ENCODE measurements around the gene NPPA. TPM values are rescaled to one million over a fixed set of nuclear protein-coding genes. Genes with fewer than 3 reads are reported as not detected.

NPPA gene
- total and polyA plus RNA-seq, 8 donors, result 0.51 to 2.7 (median 1.2) TPM

- no peaks in the 10 kb centered on the region for H3K9me3 ChIP-seq
- intact Hi-C loops (cut with DNase I), result no loop called here
- H3K27ac ChIP-seq, result no peak overlapping the region
- H3K36me3 ChIP-seq, result no peaks in the 10 kb centered on the region
- no peaks in the 10 kb centered on the region for H3K4me1 ChIP-seq
- ATAC-seq (peak; percentile 95), DNase-seq (peak in 3 of 4 donors; percentile 55 to 81 (median 65))
- peaks cover 28 to 90% of the 10 kb centered on the region in 2 donors for H3K27me3 ChIP-seq
- H3K4me3 ChIP-seq, result no peak overlapping the region
- peak; percentile 11 for TF ChIP-seq CTCF (IDR thresholded peaks at IDR 0.05)
These were observed 11.6 kb upstream of the NPPA start for GRCh38 chr1:11858968-11859871.

- H3K9me3 ChIP-seq, result no peaks in the 10 kb centered on the region
- no peaks in the 10 kb centered on the region for H3K36me3 ChIP-seq
- H3K4me3 ChIP-seq, result no peak within 1 kb of the TSS
- H3K27me3 ChIP-seq, result peaks cover 28 to 96% of the 10 kb centered on the region in 2 donors
- no peaks in the 10 kb centered on the region for H3K4me1 ChIP-seq
- ATAC-seq (no peak), DNase-seq (no peak)
- H3K27ac ChIP-seq, result no peak within 1 kb of the TSS
- TF ChIP-seq CTCF (IDR thresholded peaks at IDR 0.05), result no peak
- intact Hi-C loops (cut with DNase I), result no loop called here
These were observed 11.0 kb upstream of the NPPA start, which contains the start of gene NPPB for GRCh38 chr1:11858613-11858967. TSS of gene NPPB (minus strand) at chr1:11858945. CDS start at chr1:11858833, 112 bp downstream.

GRCh38 chr1:11858158-11858557 lies 10.6 kb upstream of the NPPA start:
- intact Hi-C loops (cut with DNase I), result no loop called here
- ATAC-seq (no peak), DNase-seq (no peak)
- no peaks in the 10 kb centered on the region for H3K4me1 ChIP-seq
- H3K9me3 ChIP-seq, result no peaks in the 10 kb centered on the region
- no peak for TF ChIP-seq CTCF (IDR thresholded peaks at IDR 0.05)
- H3K27me3 ChIP-seq, result peaks cover 28 to 98% of the 10 kb centered on the region in 2 donors
- H3K4me3 ChIP-seq, result no peak overlapping the region
- no peaks in the 10 kb centered on the region for H3K36me3 ChIP-seq
- no peak overlapping the region for H3K27ac ChIP-seq

- Histone ChIP-seq H3K4me3 (no peak overlapping the region), H3K27ac (no peak overlapping the region), H3K4me1 (no peaks in the 10 kb centered on the region), H3K9me3 (no peaks in the 10 kb centered on the region), H3K27me3 (peaks cover 28 to 95% of the 10 kb centered on the region in 2 donors), H3K36me3 (no peaks in the 10 kb centered on the region)
- intact Hi-C loops (cut with DNase I), result no loop called here
- ATAC-seq (no peak), DNase-seq (no peak)
- TF ChIP-seq CTCF (IDR thresholded peaks at IDR 0.05), result no peak
These were observed 9.7 kb upstream of the NPPA start for GRCh38 chr1:11857164-11857851.

GRCh38 chr1:11856698-11857097 lies 9.1 kb upstream of the NPPA start:
- H3K9me3 ChIP-seq, result no peaks in the 10 kb centered on the region
- H3K4me3 ChIP-seq, result no peak overlapping the region
- no peak for TF ChIP-seq CTCF (IDR thresholded peaks at IDR 0.05)
- intact Hi-C loops (cut with DNase I), result no loop called here
- H3K27me3 ChIP-seq, result peaks cover 28 to 89% of the 10 kb centered on the region in 2 donors
- ATAC-seq (no peak), DNase-seq (no peak)
- H3K27ac ChIP-seq, result no peak overlapping the region
- H3K4me1 ChIP-seq, result no peaks in the 10 kb centered on the region
- H3K36me3 ChIP-seq, result no peaks in the 10 kb centered on the region

Data from left lung (tissue), 10 donors.